Erythroblast (primary cell): ENCODE results near the gene KCNE3.

Experiments used
- GATA1 ChIP-seq: IDR thresholded peaks from 2 replicates; pipeline ENCODE4 v1.6.1; 2011; ENCODE audit warnings: low read depth, mild to moderate bottlenecking, control low read depth, low read length, moderate library complexity
- POLR2A ChIP-seq: IDR thresholded peaks from 2 replicates; pipeline ENCODE4 v1.6.1; 2011; ENCODE audit warnings: mild to moderate bottlenecking, low read length

DNA sequence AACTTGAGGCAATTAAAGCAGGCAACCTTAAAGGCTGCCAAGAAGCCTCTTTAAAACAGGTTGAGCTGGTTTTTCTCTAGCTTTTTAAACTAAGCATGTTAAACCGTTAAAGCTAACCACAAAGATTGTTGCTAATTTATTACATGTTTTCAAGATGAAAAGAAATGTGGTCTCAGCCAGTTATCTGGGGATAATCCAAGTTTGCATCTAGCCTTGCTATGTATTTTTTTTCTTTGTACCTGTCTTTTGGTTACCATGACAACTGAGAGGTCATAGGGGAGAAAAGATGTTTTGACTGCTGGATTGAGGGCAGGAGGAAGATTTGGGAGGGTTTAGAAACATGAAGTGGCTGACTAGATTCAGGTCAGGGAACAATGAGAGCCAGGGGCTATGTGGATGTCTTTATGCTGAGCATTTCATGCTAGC, 50.0 kb downstream of the KCNE3 start:
- TF ChIP-seq POLR2A: no peak
- TF ChIP-seq GATA1: no peak
